HG03457 (cell line): ENCODE results near the gene KIAA0513.

Experiments used
- ATAC-seq: cut with Tn5 transposase; IDR thresholded peaks from one replicate; pipeline ENCODE4 v1.9.1; 2021; ENCODE audit warnings: moderate number of reproducible peaks; ENCODE audit not compliant: unreplicated experiment

Gene KIAA0513

GRCh38 chr16:85004587-85005205 is 22.9 kb upstream of the KIAA0513 start:
- ATAC-seq: no peak

GRCh38 chr16:85005285-85006069 is 22.1 kb upstream of the KIAA0513 start:
- no peak for ATAC-seq

- ATAC-seq: no peak
Measured at GRCh38 chr16:85006639-85007038, 21.0 kb upstream of the KIAA0513 start.

GRCh38 chr16:85007496-85008214 is 19.9 kb upstream of the KIAA0513 start:
- no peak for ATAC-seq

GRCh38 chr16:85008271-85008670 is 19.3 kb upstream of the KIAA0513 start:
- ATAC-seq: no peak

- no peak for ATAC-seq
Measured at GRCh38 chr16:85010446-85010930, 17.1 kb upstream of the KIAA0513 start.

GRCh38 chr16:85010931-85011845 is 16.4 kb upstream of the KIAA0513 start, which contains the start of gene ZDHHC7:
TSS of gene ZDHHC7 (minus strand) at chr16:85011535. CDS start at chr16:84990618, 20,917 bp downstream.
- ATAC-seq: peak; percentile 75

GRCh38 chr16:85011846-85012284 is 15.7 kb upstream of the KIAA0513 start:
- no peak for ATAC-seq

GRCh38 chr16:85014311-85014710 is 13.3 kb upstream of the KIAA0513 start:
- no peak for ATAC-seq

GRCh38 chr16:85015481-85016187 is 12.0 kb upstream of the KIAA0513 start:
- ATAC-seq: no peak

- no peak for ATAC-seq
Measured at GRCh38 chr16:85017151-85017550, 10.4 kb upstream of the KIAA0513 start.

GRCh38 chr16:85017633-85018032 is 10.0 kb upstream of the KIAA0513 start:
- no peak for ATAC-seq

- no peak for ATAC-seq
Measured at GRCh38 chr16:85018529-85019236, 8.9 kb upstream of the KIAA0513 start.

- no peak for ATAC-seq
Measured at GRCh38 chr16:85019659-85020245, 7.8 kb upstream of the KIAA0513 start.

GRCh38 chr16:85025781-85026653 is 1.6 kb upstream of the KIAA0513 start:
- no peak for ATAC-seq

- ATAC-seq: no peak
Measured at GRCh38 chr16:85026703-85027102, 892 bp upstream of the KIAA0513 start.

GRCh38 chr16:85027958-85028684 is 526 bp downstream of the KIAA0513 start:
- ATAC-seq: peak; percentile 19
